HG03135 (cell line): ENCODE results near the gene GDI1.

Experiments used
- ATAC-seq: cut with Tn5 transposase; IDR thresholded peaks from one replicate; pipeline ENCODE4 v1.9.1; 2021; ENCODE audit warnings: mild to moderate bottlenecking, moderate library complexity; ENCODE audit not compliant: unreplicated experiment

GDI1 gene

GRCh38 chrX:154458954-154459778 is 22.2 kb downstream of the GDI1 start:
- ATAC-seq, result no peak

DNA sequence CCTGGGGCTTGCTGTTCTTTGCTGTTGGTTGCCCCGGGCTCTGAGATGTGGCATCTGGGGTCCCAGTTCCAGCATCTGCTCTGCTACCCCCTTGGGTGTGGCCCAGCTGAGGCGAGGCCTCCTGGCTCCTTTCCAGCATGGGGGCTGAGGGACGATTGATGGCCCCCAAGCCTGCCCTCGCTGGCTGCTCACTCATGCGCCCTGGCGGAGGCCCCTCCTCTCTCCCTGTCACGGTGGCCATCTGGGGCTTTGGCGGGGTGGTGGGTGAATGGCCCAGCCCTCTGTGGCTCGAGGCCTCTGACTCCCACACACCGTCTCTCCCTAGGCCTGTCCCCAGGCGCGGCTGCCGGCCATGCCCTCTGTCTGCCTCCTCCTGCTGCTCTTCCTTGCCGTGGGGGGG is 22.9 kb downstream of the GDI1 start:
- ATAC-seq, result no peak

DNA sequence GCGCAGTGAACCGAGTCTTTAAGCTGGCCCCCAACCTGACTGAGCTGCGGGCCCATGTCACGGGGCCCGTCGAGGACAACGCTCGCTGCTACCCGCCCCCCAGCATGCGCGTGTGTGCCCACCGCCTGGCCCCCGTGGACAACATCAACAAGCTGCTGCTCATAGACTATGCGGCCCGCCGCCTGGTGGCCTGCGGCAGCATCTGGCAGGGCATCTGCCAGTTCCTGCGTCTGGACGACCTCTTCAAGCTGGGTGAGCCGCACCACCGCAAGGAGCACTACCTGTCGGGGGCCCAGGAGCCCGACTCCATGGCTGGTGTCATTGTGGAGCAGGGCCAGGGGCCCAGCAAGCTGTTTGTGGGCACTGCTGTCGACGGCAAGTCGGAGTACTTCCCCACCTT is 23.4 kb downstream of the GDI1 start:
- no peak for ATAC-seq

- no peak for ATAC-seq
Observed at GRCh38 chrX:154462396-154462795, 25.4 kb downstream of the GDI1 start.

GRCh38 chrX:154463611-154464220 is 26.8 kb downstream of the GDI1 start:
- ATAC-seq, result no peak

DNA sequence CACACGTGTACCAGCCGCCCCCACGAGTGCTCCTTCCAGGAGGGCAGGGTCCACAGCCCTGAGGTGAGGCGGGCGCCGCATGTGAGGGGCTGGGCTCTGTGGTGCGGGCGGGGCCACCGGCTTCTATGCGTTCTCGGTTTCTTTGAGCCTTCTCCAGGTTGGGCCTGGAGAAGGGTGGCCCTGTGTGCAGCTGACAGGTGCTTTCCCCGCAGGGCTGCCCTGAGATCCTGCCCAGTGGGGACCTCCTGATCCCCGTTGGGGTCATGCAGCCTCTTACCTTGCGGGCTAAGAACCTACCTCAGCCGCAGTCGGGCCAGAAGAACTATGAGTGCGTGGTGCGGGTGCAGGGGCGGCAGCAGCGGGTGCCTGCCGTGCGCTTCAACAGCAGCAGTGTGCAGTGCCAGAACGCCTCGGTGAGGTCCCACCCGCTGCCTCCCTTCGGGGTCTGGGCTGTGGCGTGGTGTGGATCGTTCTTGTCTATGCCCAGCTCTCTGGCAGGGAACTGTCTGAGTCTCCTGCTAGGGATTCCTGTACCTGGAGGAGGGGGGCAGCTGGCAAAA is 27.9 kb downstream of the GDI1 start:
- no peak for ATAC-seq

GRCh38 chrX:154465601-154466000 is 28.6 kb downstream of the GDI1 start:
- ATAC-seq, result no peak

DNA sequence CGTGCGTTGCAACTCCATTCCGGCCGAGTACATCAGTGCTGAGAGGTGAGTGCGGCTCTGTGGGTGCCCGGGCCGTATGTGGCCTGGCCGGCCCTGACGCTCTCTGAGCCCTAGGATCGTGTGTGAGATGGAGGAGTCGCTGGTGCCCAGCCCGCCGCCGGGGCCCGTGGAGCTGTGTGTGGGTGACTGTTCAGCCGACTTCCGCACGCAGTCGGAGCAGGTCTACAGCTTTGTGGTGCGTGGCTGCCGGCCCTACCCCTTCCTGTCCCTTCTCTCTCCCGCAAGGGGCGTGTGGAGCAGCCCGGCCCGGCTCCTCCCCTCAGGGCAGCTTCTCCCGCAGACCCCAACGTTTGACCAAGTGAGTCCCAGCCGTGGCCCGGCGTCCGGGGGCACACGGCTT is 29.1 kb downstream of the GDI1 start:
- ATAC-seq, result no peak

GRCh38 chrX:154466907-154467306 is 30.0 kb downstream of the GDI1 start:
- ATAC-seq, result no peak

DNA sequence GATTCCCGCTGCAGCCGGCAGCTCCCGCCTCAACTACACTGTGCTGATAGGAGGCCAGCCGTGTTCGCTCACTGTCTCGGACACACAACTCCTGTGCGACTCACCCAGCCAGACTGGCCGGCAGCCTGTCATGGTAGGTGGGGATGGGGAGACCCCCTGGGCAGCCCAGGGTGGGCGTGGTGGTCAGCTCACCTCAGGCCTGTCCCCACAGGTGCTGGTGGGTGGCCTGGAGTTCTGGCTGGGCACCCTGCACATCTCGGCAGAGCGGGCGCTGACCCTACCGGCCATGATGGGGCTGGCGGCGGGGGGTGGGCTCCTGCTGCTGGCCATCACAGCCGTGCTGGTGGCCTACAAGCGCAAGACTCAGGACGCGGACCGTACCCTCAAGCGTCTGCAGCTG is 30.6 kb downstream of the GDI1 start:
- no peak for ATAC-seq

GRCh38 chrX:154468217-154468616 is 31.3 kb downstream of the GDI1 start:
- no peak for ATAC-seq

- ATAC-seq, result no peak
Observed at GRCh38 chrX:154469114-154469513, 32.2 kb downstream of the GDI1 start.

DNA sequence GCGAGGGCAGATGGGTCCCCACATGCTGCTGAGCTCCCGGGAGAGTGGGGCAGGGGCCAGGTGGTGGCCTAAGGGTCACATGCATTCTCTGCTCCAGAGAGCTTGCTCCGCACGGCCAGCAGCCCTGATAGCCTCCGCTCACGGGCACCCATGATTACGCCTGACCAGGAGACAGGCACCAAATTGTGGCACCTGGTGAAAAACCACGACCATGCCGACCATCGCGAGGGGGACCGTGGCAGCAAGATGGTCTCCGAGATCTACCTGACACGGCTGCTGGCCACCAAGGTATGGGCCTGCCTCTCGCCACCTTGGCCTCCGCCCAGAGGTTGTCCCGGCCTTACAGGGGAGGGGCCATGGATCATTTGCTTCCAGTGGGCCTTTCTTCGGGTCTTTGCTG is 32.9 kb downstream of the GDI1 start:
- no peak for ATAC-seq

GRCh38 chrX:154470434-154470833 is 33.5 kb downstream of the GDI1 start:
- no peak for ATAC-seq

- ATAC-seq, result no peak
Observed at GRCh38 chrX:154470914-154471568, 34.1 kb downstream of the GDI1 start.

- no peak for ATAC-seq
Observed at GRCh38 chrX:154471839-154472684, 35.1 kb downstream of the GDI1 start.

GRCh38 chrX:154472685-154473632 is 36.0 kb downstream of the GDI1 start:
- no peak for ATAC-seq

- no peak for ATAC-seq
Observed at GRCh38 chrX:154473683-154474082, 36.7 kb downstream of the GDI1 start.

DNA sequence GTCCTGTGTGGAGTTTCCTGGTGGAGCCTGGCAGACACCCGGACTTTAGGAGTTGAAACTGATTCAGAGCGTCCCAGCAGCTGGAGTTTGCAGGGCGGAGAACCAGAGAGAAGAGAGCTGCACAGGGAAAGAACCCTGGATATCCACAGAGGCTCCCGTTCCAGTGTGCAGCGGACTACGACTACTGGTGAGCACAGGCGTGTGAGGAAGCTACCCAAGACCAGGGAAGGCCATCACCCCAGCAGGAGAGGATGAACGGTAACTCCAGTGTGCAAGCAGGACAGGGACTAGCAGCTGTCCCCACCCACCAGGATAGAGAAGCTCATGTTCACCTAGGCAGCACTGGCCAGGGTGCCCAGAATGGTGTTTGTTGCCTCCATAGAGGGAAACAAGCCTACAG is 39.9 kb downstream of the GDI1 start:
- no peak for ATAC-seq
